Epithelial cell of prostate (primary cell): ENCODE measurements around the gene GNL2.

Experiments used
- DNase-seq: peaks from one replicate; pipeline ENCODE4 v3.0.0-alpha.2; 2011; ENCODE audit warnings: low read depth, low spot score
- H3K27ac ChIP-seq: fragments of 450-650 bp; 2 replicates; pipeline ENCODE4 v1.5.1; 2017; ENCODE audit warnings: mild to moderate bottlenecking

GNL2 gene

DNA sequence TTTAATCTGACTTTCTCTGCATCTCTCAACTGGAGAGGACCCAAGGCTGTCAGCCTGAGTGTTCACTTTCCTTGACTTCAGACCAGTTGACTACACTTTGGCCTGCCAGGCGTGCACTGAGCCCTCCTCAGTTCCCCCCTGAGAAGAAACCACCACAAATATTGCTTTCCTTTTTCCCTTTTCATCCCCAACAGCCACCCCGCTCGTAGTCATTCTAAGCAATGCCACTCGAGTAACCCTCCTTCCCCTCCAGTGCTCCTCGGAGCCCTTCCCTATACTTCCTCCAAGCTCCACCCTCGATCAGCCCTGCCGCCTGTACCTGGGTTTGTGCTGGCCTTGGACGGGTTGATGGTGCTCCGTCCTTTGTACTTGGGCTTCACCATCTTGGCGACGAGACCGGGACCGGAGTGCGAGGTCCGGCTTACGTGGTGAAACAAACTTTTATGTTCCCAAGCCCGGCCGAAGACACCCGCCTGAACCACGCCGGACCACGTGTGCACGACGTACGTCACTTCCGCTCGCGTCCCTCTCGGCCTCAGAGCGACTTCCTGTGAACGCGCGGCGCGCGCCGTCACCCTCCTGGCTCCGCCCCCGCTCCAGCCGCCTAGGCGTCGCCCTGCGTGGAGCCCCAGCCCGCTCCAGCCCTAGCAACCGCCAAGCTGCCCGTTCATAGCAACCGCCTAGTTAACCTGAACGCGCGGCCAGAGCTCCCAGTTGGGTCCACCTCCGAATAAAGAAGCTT lies at the start of gene GNL2:
Gene GNL2, minus strand, starts transcription at position 498 of the 742 bp plus-strand sequence. Its CDS starts 115 bp downstream, at position 383.
- peak within 1 kb of the TSS; percentile 70 for H3K27ac ChIP-seq
- peak; percentile 78 for DNase-seq

GRCh38 chr1:37641059-37641458 lies 45.3 kb upstream of the GNL2 start:
- no peak for DNase-seq
- no peak overlapping the region for H3K27ac ChIP-seq

GRCh38 chr1:37636435-37636834 lies 40.7 kb upstream of the GNL2 start:
- no peak overlapping the region for H3K27ac ChIP-seq
- no peak for DNase-seq

GRCh38 chr1:37634992-37635902 lies 39.5 kb upstream of the GNL2 start:
- no peak for DNase-seq
- H3K27ac ChIP-seq: no peak overlapping the region

GRCh38 chr1:37634244-37634991 lies 38.7 kb upstream of the GNL2 start, which contains the start of gene RSPO1:
Gene RSPO1 (minus strand): TSS chr1:37634892. CDS start chr1:37629661, 5,231 bp downstream.
- no peak within 1 kb of the TSS for H3K27ac ChIP-seq
- no peak for DNase-seq

GRCh38 chr1:37633938-37634243 lies 38.2 kb upstream of the GNL2 start:
- DNase-seq: no peak
- H3K27ac ChIP-seq: no peak overlapping the region

DNA sequence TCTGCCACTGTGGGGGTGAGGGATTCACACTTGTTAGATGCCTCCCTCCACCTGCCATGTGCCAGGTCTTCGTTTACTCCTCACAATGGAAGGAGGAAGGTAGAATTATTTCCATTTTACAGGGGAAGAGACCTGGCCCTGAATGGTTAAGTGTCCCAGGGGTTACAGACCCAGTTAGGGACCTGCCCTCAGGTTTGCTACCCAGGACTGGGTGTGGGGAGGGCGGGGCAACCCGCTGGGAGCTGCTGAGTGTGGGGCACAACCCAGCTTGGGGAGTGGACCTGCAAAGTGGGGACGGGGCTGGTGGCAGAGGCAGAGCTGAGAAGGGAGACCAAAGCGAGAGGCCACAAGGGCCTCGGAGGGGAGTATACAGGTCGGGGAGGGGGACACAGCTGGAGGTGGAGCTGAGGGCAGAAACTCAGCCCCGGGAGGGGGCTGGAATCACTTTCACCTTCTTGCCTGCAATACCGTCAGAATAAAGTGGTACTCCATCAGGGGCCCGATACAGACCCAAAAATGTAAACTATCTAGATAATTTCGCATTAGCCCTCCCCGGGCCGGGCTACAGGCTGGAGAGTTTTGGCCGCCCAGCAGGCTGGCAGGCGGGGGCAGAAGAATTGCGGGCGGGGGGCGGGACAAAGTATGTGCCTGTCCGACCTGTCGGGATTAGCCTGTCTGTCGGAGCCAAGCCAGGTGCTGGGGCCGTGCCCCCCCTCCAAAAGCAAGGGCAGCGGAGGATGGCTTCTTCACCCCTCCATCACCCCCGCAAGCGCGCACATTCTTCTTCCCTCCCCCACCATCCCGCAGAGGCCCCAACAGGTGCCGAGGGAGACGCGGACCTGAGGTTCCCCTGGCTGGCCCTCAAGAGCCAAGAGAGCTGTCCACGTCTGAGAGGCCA lies 37.6 kb upstream of the GNL2 start:
- DNase-seq: no peak
- no peak overlapping the region for H3K27ac ChIP-seq

DNA sequence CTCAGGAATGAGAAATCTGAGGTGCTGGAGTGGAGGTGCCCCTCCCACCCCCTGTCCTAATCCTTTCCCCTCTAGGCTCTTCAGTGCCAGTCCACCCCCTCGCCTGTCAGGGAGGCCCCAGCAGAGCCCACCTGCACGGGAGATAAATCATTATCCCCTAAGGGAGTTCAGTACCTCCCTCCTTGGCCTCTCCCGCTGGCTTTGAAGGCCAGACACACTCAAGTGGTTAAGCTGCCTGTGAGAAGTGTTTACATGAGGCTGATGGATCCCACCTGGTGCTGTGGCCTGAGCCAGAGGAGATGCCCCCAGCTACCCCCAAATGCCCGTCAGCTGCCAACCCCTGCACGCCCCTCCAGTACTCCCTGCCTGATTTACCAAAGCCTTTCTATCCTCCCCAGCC lies 35.3 kb upstream of the GNL2 start:
- no peak for DNase-seq
- H3K27ac ChIP-seq: no peak overlapping the region

DNA sequence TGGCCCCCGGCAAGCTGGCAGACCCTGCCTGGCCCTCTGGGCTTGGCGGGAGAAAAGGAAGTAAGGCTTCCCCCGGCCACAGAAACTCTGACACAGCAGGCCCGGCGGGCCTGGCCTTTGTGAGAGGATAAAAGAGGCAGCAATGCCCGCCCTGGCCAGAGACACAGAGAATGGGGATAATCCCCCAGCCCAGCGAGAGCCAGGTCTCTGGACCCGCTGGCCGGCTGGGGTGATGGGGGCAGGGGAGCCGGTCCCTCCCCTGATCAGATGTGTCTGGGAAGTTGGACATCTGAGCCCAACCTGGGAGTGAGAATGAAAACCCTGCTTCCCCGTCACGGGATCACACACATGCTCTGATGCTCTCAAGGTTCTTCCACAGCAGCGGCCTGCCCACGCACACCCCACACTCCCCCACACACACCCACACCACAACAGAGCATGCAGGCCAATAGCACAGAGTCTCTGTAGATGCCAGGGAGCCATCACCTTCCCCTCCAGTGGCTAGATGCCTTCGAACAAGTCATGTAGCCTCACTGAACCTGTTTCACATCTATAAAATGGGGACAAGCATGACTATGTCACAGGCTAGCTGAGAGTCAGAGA lies 34.8 kb upstream of the GNL2 start:
- no peak overlapping the region for H3K27ac ChIP-seq
- DNase-seq: no peak

DNA sequence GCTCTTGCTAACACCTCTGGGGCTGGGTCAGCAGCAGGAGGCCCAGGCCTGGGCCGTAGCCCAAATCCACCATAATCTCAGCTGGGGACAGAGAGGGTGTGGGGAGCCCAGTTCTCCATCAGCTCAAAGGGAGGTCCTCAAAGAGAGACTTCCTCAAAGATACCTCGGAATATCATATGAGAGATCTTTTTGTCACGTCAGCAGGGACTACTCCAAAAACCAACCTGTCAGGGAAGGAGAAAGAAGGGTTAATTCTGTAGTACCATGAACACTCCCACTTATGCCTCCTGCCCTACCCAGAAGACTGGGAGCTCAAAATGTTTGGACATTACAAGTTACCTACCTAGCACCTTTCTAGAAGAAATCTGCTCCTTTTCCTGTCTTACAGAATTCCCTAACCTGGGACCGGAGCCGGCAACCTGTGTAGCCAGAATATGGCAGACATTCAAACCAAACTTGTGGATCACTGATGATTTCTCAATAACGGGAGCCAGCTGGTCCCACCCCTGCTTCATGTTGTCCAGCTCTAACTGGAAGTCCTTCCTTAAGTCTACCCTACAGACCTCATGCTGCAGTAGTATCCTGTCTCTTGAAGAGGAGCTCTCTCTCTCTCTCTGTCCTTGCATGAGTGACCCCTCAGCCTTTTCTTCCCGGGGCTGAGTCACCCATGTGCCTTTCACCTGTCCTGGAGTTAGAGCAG lies 34.1 kb upstream of the GNL2 start:
- H3K27ac ChIP-seq: no peak overlapping the region
- no peak for DNase-seq

DNA sequence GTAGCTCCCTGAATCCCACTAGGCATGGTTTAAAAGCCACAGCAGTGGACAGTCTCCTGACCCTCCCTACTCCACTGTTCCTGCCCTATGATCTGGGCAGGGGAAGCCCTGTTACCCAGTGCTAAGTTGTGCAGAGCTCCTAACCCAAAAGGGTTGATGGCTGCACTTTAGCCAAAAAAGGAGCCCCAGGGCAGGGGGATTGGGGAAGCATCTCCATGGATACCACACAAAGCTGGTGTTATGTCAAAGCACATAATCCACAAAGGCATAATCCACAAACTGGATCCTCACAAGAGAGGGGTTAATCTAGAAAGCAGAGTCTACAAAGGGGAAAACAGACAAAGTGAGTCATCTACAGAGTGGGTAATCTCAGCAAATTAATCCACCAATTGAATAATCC lies 33.3 kb upstream of the GNL2 start:
- no peak overlapping the region for H3K27ac ChIP-seq

GRCh38 chr1:37628026-37628556 lies 32.4 kb upstream of the GNL2 start:
- DNase-seq: no peak
- no peak overlapping the region for H3K27ac ChIP-seq

More for the DNA sequence above, 33.3 kb upstream of the GNL2 start:
- no peak for DNase-seq

- no peak overlapping the region for H3K27ac ChIP-seq
- DNase-seq: no peak
These were observed 26.4 kb upstream of the GNL2 start for GRCh38 chr1:37622131-37622530.

DNA sequence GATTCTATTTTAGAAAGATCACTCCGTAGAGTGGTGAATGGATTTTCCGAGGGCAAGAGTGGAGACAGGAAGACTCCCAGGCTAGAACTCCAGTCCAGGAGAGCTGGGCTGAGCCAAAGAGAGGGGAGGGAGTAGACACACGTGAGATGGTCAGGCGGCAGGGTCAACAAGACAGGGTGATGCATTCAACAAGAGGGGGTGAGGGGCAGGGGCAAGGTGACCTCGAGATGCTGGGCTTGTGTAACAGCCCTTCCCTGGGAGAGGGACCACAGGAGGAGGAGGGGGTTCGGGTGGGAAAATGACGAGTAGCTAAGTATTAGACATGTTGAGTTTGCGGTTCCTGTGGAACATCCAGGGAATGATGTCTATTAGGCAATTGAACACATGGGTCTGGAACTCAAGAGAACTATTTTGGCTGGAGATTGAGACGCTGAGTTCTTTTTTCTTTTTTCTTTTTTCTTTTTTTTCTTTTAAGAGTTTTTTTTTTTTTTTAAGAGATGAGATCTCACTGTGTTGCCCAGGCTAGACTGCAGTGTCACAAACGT lies 25.7 kb upstream of the GNL2 start:
- H3K27ac ChIP-seq: no peak overlapping the region
- no peak for DNase-seq

GRCh38 chr1:37620707-37621106 lies 25.0 kb upstream of the GNL2 start:
- no peak for DNase-seq
- H3K27ac ChIP-seq: no peak overlapping the region

DNA sequence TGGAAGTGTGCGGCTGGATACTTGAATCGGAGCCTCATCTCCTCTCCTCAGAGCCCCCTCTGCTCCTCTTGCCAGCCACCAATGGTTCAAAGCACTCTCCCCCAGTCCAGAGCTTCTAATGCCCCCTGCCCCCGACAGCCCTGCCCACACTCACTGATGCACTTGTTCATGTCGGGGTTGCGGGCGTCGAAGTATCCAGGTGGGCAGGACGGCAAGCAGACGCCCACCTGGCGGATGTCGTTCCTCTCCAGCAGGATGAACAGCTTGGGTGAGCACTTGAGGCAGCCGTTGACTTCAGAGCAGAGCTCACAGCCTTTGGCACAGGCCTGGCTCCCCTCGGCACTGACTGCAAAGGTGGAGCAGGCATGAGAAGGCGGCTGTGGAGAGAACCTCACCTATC lies 20.6 kb upstream of the GNL2 start:
- DNase-seq: no peak
- no peak overlapping the region for H3K27ac ChIP-seq

DNA sequence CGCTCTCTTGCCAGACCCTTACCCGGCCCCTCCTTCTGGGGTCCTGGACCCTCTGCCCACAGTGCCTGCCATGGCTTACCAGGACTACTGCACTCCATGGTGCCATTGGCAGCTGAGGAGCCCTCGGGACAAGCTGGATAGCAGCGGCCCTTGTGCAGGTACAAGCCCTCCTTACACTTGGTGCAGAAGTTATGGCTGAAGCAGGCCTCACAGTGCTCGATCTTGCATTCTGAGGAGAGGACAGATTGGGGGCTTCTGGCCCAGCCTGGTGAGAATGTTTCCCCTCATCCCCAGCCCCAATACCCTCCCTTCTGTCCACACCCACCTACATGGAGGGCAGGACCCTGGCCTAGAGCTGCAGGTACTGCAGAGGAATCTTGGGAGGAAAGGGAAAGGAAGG lies 18.4 kb upstream of the GNL2 start:
- DNase-seq: no peak

DNA sequence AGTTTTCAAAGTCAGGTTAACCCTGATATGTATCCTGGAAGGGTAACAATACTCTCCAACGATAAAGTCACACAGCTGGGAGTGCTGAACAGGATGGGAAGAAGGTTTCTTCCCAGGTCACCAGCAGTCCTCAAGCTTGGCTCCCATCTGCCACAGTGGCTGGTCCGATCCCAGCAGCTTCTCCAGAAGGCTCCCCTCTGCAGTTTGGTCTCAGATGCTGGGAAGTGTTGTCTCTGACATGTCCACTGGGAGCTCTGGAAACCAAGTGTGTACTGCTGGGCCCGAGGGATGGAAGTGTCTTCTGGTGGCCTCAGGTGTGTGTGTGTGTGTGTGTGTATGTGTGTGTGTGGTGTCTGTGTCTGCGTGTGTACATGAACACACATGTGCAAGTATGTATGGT lies 16.4 kb upstream of the GNL2 start:
- DNase-seq: no peak
- no peak overlapping the region for H3K27ac ChIP-seq

More for the DNA sequence above, 18.4 kb upstream of the GNL2 start:
- no peak overlapping the region for H3K27ac ChIP-seq
